HG02981 (cell line): Measurements from ENCODE around the gene TRAPPC10.

Experiments
- ATAC-seq: cut with Tn5 transposase; IDR thresholded peaks from one replicate; pipeline ENCODE4 v1.9.1; 2021; ENCODE audit warnings: mild to moderate bottlenecking, moderate library complexity; ENCODE audit not compliant: unreplicated experiment

TRAPPC10 gene

DNA sequence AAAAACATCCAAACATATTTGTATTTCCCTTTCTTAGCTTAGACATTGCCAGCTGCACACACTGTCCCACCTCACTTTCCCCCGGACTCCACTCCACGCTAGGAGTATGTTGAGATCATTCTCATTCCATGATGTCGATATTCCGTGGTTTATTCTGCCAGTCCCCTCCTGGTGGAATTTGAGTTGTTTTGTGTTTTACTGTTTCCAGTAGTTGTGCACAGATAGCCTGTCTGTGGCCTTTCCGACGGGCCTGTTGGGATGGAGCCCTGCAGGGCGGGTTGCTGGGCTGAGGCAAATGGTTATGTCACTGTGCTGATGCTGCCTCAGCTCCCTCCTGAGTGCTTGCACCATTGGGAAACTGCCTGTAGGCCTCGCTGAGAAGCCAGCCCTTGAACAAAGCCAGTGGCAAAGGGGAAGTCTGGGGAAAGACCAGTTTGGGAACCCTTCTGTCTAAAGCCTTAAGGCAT, 12.8 kb downstream of the TRAPPC10 start:
- no peak for ATAC-seq

DNA sequence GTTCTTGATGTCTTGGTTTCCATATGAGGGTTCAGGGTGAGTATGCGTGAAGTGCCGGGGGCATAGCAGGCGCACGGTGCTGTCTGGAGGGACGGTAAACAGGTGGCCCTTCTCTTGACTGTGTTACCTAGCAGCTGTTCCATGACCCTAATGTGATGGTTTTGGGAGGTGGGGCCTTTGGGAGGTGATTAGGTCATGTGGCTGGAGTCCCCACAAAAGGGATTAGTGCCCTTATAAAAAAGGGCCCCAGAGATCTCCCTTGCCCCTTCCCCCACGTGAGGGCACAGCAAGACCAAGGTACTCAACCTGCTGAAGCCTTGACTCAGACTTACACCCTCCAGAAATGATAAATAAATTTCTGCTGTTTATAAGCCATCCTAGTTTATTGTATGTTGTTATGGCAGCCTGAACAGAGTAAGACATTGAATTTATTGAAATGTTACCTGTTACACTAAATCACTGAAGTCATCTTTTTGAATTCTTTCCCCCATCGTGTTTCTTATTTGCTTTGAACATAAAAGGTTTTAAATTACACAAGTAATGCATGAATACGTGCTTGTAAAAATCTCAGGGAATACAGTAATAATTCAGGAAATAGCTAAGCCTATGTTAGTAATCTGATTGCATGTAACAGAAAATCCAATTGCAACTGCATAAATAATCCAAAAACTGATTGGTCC, 15.6 kb downstream of the TRAPPC10 start:
- ATAC-seq = no peak

- ATAC-seq = no peak
These were observed 16.2 kb downstream of the TRAPPC10 start for GRCh38 chr21:44028287-44028659.

DNA sequence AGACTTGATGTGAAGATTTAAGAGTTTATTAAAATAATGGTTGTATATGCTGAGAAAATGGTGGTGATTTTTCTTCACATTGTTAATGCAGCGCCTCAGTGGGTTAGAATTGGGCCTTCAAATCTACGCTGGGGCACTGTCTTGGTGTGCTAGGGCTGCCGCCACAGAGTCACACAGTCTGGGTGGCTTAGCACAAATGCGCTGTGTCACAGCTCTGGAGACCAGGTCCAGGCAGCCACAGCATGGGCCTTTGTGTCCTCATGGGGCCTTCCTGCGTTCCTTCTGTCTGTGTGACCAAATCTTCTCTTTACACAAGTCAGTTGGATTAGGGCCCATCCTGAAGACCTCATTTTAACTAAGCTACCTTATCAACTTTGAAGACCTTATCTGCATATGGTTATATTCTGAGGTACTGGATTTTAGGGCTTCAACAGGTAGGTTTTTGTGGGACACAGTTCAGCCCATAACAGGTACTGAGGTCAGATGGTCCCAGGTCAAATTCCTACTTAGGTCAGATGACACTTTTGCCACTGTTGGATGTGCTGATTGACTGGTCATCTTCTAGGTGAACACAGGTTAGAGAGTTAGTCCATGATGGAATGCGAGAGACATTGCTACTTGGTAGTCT, 17.5 kb downstream of the TRAPPC10 start:
- no peak for ATAC-seq

GRCh38 chr21:44035244-44035643, 23.1 kb downstream of the TRAPPC10 start:
- ATAC-seq = no peak

DNA sequence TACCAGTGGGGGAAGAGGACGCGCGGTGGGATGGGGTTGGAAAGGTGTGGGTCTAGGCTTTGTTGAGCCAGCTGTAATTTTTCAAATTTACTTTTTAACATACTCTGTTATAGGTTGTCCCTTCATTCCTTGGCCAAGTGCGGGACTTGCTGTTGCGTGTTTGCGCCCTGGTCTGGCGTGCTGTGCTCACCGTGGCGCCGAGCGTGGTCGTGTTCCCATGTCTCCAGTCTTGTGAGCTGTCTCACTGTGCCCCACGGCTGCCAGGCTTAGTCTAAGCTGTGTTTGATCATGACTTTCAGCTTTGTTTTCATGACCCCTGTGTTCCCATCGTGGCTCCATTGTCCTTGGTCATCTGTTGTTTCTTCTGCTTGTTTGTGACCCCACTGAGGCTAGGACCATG, 26.0 kb downstream of the TRAPPC10 start:
- ATAC-seq = no peak

- no peak for ATAC-seq
These were observed 27.7 kb downstream of the TRAPPC10 start for GRCh38 chr21:44039828-44040227.

DNA sequence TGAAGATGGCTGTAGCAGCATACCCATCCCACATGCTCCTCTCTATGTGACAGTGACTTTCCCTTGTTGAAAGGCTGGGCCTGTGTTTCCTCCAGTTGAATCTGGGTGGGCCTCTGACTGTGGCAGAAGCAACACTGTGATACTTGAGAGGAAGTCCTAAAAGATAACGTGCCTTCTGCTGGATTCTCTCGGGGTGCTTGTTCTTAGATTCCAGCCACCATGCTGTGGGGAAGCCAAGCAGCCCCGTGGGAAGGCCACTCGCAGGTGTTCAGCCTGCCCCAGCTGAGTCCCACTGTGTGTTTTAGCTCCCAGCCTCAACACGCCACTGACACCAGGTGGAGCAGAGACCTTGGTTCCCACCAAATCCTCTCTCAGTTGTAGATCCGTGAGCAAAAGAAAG, 31.5 kb downstream of the TRAPPC10 start:
- no peak for ATAC-seq

DNA sequence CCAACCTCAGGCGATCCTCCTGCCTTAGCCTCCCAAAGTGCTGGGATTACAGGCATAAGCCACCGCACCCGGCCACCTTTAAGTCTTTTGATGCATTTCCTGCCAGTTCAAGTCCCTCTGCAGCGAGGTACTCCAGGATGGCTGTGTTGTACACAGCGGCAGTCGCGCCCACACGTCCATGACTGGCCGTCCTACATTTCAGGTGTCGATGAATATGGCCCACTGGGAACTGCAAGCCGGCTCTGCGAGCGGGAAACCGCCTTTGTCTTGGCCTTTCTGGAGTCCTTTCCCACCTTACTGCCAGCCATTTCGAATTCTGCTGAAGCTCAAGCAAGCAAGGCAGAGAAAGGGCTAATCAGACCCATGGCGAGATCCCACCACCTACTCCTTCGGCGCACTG, 34.6 kb downstream of the TRAPPC10 start:
- ATAC-seq = no peak

- ATAC-seq = no peak
These were observed 36.0 kb downstream of the TRAPPC10 start for GRCh38 chr21:44047996-44048560.

- ATAC-seq = no peak
These were observed 37.1 kb downstream of the TRAPPC10 start for GRCh38 chr21:44049182-44049581.

DNA sequence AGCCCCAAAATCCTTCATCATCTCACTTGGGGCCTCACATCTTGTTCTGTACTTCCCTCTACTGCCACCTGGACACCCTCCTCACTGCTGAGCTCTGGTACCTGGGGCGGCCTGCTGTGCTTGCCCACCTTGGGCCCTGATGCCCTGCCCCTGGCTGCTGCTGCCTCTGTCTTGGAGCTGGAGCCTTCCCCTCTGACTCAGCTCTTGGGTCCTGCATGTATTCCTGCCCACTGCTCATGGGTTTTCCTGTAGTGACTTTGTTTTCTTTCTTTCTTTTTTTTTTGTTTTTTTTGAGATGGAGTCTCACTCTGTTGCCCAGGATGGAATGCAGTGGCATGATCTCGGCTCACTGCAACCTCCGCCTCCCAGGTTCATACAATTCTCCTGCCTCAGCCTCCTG, 37.5 kb downstream of the TRAPPC10 start:
- no peak for ATAC-seq

GRCh38 chr21:44050276-44050675, 38.2 kb downstream of the TRAPPC10 start:
- ATAC-seq = no peak

- no peak for ATAC-seq
These were observed 39.4 kb downstream of the TRAPPC10 start for GRCh38 chr21:44051462-44051941.

DNA sequence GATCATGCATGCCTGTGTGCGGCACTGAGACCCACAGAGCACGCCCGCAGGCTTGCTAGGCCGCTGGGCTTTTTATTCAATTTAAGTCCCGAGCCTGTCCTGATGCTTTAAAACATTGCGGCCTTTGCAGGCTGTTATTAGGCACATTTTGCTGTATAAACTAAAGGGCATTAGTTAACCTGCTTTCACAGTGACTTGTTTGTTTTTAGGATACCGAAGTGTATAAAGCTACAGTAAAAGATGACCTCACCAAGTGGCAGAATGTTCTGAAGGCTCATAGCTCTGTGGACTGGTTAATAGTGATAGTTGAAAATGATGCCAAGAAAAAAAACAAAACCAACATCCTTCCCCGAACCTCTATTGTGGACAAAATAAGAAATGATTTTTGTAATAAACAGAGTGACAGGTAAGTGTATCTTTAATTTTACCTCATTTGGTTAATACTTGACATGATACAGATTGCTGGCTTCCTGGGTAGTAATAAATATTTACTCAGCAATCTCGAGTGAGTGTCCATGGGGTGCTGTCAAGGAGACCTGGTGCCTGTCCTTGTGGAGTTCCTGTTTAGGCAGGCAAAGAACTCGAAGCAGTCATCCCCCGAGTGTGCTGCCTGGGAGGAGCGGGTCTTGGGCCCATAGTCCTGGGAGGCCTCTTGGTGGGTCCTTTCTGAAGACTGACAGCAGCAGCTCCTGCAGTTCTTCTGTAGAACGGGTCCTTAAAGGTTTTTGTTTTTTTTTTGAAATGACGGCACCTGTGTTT, 40.1 kb downstream of the TRAPPC10 start:
- ATAC-seq = no peak

- ATAC-seq = no peak
These were observed 40.7 kb downstream of the TRAPPC10 start for GRCh38 chr21:44052830-44053226.

GRCh38 chr21:44053567-44053966, 41.5 kb downstream of the TRAPPC10 start:
- no peak for ATAC-seq

GRCh38 chr21:44054710-44055109, 42.6 kb downstream of the TRAPPC10 start:
- no peak for ATAC-seq

DNA sequence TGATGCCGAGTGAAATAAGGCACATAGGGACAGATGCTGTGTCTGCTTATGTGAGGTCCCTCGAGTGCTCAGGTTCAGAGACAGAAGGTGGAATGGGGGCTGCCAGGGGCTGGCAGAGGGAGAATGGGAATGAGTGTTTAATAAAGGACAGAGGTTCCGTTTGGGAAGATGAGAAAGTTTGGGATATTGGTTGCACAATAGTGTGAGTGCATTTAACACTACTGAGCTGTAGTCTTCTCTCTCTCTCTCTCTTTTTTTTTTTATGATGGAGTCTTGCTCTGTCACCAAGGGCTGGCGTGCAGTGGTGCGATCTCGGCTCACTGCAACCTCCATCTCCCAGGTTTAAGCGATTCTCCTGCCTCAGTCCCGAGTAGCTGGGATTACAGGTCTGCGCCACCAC, 44.9 kb downstream of the TRAPPC10 start:
- ATAC-seq = no peak

GRCh38 chr21:44057960-44058651, 46.0 kb downstream of the TRAPPC10 start:
- ATAC-seq = no peak

DNA sequence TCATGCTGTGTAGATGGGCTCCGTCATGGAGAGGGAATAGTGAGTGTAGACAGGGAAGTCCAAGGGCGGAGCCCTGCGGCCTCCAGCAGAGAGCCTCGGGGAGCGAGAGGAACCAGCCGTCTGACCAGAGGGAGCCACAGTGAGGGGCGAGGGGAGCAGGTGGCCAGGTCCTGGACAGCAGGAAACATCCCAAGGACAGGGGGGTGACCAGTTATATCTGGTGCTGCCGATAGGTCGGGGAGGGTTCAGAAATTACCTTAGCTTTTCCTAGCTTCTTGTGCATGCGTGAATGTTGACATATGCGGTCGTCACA, 46.5 kb downstream of the TRAPPC10 start:
- no peak for ATAC-seq
